ENCODE measurements around the gene RSL24D1.
"Not testable (repeated sequence)": the region's sequence is repeated elsewhere in the genome, so short reads cannot be mapped to it uniquely, and the experiment has no call there.

RSL24D1 gene

GRCh38 chr15:55164284-55164683, 32.5 kb downstream of the RSL24D1 start:
- no peak for DNase-seq
- Histone ChIP-seq H4K8ac (ENCODE audit: low read depth, low read length) (no peak overlapping the region), H3K9me3 (ENCODE audit: insufficient read depth, low read depth, low read length) (no peaks in the 10 kb centered on the region), H4K91ac (ENCODE audit: low read depth, low read length) (no peak overlapping the region), H2AFZ (ENCODE audit: insufficient read depth, low read length, poor library complexity) (no peak overlapping the region), H3K4ac (ENCODE audit: low read depth, low read length) (no peak overlapping the region), H3K79me1 (ENCODE audit: low read length) (no peaks in the 10 kb centered on the region), H3K4me2 (ENCODE audit: low read length) (no peak overlapping the region), H3K14ac (ENCODE audit: low read length) (no peak overlapping the region), H2BK12ac (ENCODE audit: low read length) (no peak overlapping the region), H2AK5ac (ENCODE audit: low read length) (no peak overlapping the region), H3K27ac (ENCODE audit: low read depth, low read length) (no peak overlapping the region), H3K4me1 (ENCODE audit: control insufficient read depth in 1 of 2, insufficient read depth in 2 of 2, low read length in 2 of 2) (no peaks in the 10 kb centered on the region), H3K79me2 (ENCODE audit: control insufficient read depth, insufficient read depth, low read length, poor library complexity) (no peaks in the 10 kb centered on the region), H3K4me3 (ENCODE audit: low read depth, low read length) (no peak overlapping the region), H4K12ac (ENCODE audit: low read depth, low read length) (no peak overlapping the region), H3K18ac (ENCODE audit: low read length) (no peak overlapping the region), H3K27me3 (ENCODE audit: insufficient read depth, low read length) (no peaks in the 10 kb centered on the region), H3K9ac (ENCODE audit: low read length) (no peak overlapping the region), H2BK5ac (ENCODE audit: low read depth, low read length, poor library complexity) (no peak overlapping the region), H3K23ac (ENCODE audit: low read length) (no peak overlapping the region), H2BK120ac (ENCODE audit: insufficient read depth, low read length, poor library complexity) (no peak overlapping the region), H3K36me3 (ENCODE audit: control insufficient read depth in 1 of 2, insufficient read depth in 2 of 2, low read length in 2 of 2) (no peaks in the 10 kb centered on the region)
- WGBS (ENCODE audit: extremely low coverage, insufficient coverage, insufficient read length), result no CpG with 5 or more reads among the region's 4 CpGs

GRCh38 chr15:55151631-55152030, 45.1 kb downstream of the RSL24D1 start:
- no peak for DNase-seq
- Histone ChIP-seq H3K9me3 (ENCODE audit: insufficient read depth, low read depth, low read length) (no peaks in the 10 kb centered on the region), H3K4me1 (ENCODE audit: control insufficient read depth in 1 of 2, insufficient read depth in 2 of 2, low read length in 2 of 2) (no peaks in the 10 kb centered on the region), H4K91ac (ENCODE audit: low read depth, low read length) (no peak overlapping the region), H3K79me1 (ENCODE audit: low read length) (no peaks in the 10 kb centered on the region), H2BK120ac (ENCODE audit: insufficient read depth, low read length, poor library complexity) (no peak overlapping the region), H3K27me3 (ENCODE audit: insufficient read depth, low read length) (no peaks in the 10 kb centered on the region), H3K4me2 (ENCODE audit: low read length) (no peak overlapping the region), H2AFZ (ENCODE audit: insufficient read depth, low read length, poor library complexity) (no peak overlapping the region), H3K36me3 (ENCODE audit: control insufficient read depth in 1 of 2, insufficient read depth in 2 of 2, low read length in 2 of 2) (no peaks in the 10 kb centered on the region), H3K9ac (ENCODE audit: low read length) (no peak overlapping the region), H4K8ac (ENCODE audit: low read depth, low read length) (no peak overlapping the region), H3K79me2 (ENCODE audit: control insufficient read depth, insufficient read depth, low read length, poor library complexity) (no peaks in the 10 kb centered on the region), H3K4ac (ENCODE audit: low read depth, low read length) (no peak overlapping the region), H3K4me3 (ENCODE audit: low read depth, low read length) (no peak overlapping the region), H4K12ac (ENCODE audit: low read depth, low read length) (no peak overlapping the region), H3K23ac (ENCODE audit: low read length) (no peak overlapping the region), H2BK12ac (ENCODE audit: low read length) (no peak overlapping the region), H3K14ac (ENCODE audit: low read length) (no peak overlapping the region), H2AK5ac (ENCODE audit: low read length) (no peak overlapping the region), H2BK5ac (ENCODE audit: low read depth, low read length, poor library complexity) (no peak overlapping the region), H3K27ac (ENCODE audit: low read depth, low read length) (no peak overlapping the region), H3K18ac (ENCODE audit: low read length) (no peak overlapping the region)
- WGBS (ENCODE audit: extremely low coverage, insufficient coverage, insufficient read length), result no CpG with 5 or more reads among the region's 3 CpGs

DNA sequence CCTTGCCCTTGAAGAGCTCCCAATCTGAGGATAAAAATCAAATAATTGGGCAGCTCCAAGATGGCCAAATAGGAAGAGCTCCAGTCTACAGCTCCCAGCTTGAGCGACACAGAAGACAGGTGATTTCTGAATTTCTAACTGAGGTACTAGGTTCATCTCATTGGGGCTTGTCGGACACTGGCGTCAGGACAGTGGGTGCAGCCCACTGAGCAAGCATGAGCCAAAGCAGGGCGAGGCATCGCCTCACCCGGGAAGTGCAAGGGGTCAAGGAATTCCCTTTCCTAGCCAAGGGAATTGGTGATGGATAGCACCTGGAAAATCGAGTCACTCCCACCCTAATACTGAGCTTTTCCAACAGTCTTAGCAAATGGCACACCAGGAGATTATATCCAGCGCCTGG, 53.6 kb downstream of the RSL24D1 start:
- H3K4me1 ChIP-seq (ENCODE audit: control insufficient read depth in 1 of 2, insufficient read depth in 2 of 2, low read length in 2 of 2); H2BK12ac ChIP-seq (ENCODE audit: low read length); H2AK5ac ChIP-seq (ENCODE audit: low read length); H3K9ac ChIP-seq (ENCODE audit: low read length); H3K79me2 ChIP-seq (ENCODE audit: control insufficient read depth, insufficient read depth, low read length, poor library complexity); H3K4me3 ChIP-seq (ENCODE audit: low read depth, low read length); H4K91ac ChIP-seq (ENCODE audit: low read depth, low read length); H3K9me3 ChIP-seq (ENCODE audit: insufficient read depth, low read depth, low read length); DNase-seq; H3K18ac ChIP-seq (ENCODE audit: low read length); H2AFZ ChIP-seq (ENCODE audit: insufficient read depth, low read length, poor library complexity); H2BK120ac ChIP-seq (ENCODE audit: insufficient read depth, low read length, poor library complexity); H4K12ac ChIP-seq (ENCODE audit: low read depth, low read length); H3K27ac ChIP-seq (ENCODE audit: low read depth, low read length); H4K8ac ChIP-seq (ENCODE audit: low read depth, low read length); H3K36me3 ChIP-seq (ENCODE audit: control insufficient read depth in 1 of 2, insufficient read depth in 2 of 2, low read length in 2 of 2); H3K79me1 ChIP-seq (ENCODE audit: low read length); H3K4me2 ChIP-seq (ENCODE audit: low read length); H2BK5ac ChIP-seq (ENCODE audit: low read depth, low read length, poor library complexity); H3K27me3 ChIP-seq (ENCODE audit: insufficient read depth, low read length); H3K4ac ChIP-seq (ENCODE audit: low read depth, low read length); H3K14ac ChIP-seq (ENCODE audit: low read length); H3K23ac ChIP-seq (ENCODE audit: low read length): not testable (repeated sequence)
- WGBS (ENCODE audit: extremely low coverage, insufficient coverage, insufficient read length), result no CpG with 5 or more reads among the region's 8 CpGs

DNA sequence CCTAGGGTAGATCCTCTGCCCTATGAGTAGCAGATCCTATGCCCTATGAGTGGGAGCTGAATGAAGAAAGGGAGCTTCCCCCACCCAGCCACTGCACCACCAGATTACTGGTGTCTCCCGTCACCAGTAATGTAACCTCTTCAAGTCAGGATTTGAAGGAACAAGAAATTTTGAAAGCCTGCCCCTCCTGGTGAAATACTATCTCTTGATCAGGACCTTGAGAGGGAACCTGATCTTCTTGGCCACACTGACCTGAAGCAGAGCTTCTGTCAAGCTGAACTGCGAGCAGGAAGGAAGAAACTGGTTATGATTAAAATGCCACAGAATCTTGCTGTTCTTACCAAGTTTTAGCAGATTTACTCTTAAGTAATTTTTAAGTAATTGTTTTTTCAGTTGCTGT, 62.8 kb downstream of the RSL24D1 start:
- no CpG with 5 or more reads among the region's 2 CpGs for WGBS (ENCODE audit: extremely low coverage, insufficient coverage, insufficient read length)

More for the DNA sequence above, 62.8 kb downstream of the RSL24D1 start:
- H2BK120ac ChIP-seq (ENCODE audit: insufficient read depth, low read length, poor library complexity), result no peak overlapping the region
- no peak overlapping the region for H2BK12ac ChIP-seq (ENCODE audit: low read length)
- no peak overlapping the region for H4K12ac ChIP-seq (ENCODE audit: low read depth, low read length)
- H3K4ac ChIP-seq (ENCODE audit: low read depth, low read length), result no peak overlapping the region
- no peaks in the 10 kb centered on the region for H3K27me3 ChIP-seq (ENCODE audit: insufficient read depth, low read length)
- no peaks in the 10 kb centered on the region for H3K9me3 ChIP-seq (ENCODE audit: insufficient read depth, low read depth, low read length)
- no peaks in the 10 kb centered on the region for H3K4me1 ChIP-seq (ENCODE audit: control insufficient read depth in 1 of 2, insufficient read depth in 2 of 2, low read length in 2 of 2)
- no peak overlapping the region for H2BK5ac ChIP-seq (ENCODE audit: low read depth, low read length, poor library complexity)
- H3K79me1 ChIP-seq (ENCODE audit: low read length), result no peaks in the 10 kb centered on the region
- no peak overlapping the region for H3K18ac ChIP-seq (ENCODE audit: low read length)
- H3K23ac ChIP-seq (ENCODE audit: low read length), result no peak overlapping the region
- H2AK5ac ChIP-seq (ENCODE audit: low read length), result no peak overlapping the region
- no peaks in the 10 kb centered on the region for H3K36me3 ChIP-seq (ENCODE audit: control insufficient read depth in 1 of 2, insufficient read depth in 2 of 2, low read length in 2 of 2)
- no peaks in the 10 kb centered on the region for H3K79me2 ChIP-seq (ENCODE audit: control insufficient read depth, insufficient read depth, low read length, poor library complexity)
- H2AFZ ChIP-seq (ENCODE audit: insufficient read depth, low read length, poor library complexity), result no peak overlapping the region
- H3K9ac ChIP-seq (ENCODE audit: low read length), result no peak overlapping the region
- no peak overlapping the region for H3K27ac ChIP-seq (ENCODE audit: low read depth, low read length)
- no peak overlapping the region for H4K8ac ChIP-seq (ENCODE audit: low read depth, low read length)
- H3K14ac ChIP-seq (ENCODE audit: low read length), result no peak overlapping the region
- H4K91ac ChIP-seq (ENCODE audit: low read depth, low read length), result no peak overlapping the region
- no peak for DNase-seq
- H3K4me3 ChIP-seq (ENCODE audit: low read depth, low read length), result no peak overlapping the region
- H3K4me2 ChIP-seq (ENCODE audit: low read length), result no peak overlapping the region

Data from trophoblast cell (in vitro differentiated cells and primary cell).